Activated CD8-positive, alpha-beta memory T cell treated with anti-CD3 and anti-CD28 coated beads, Interleukin-2, amount 10 ng/mL, durations not matched to agents 7 days and 5 days (primary cell): Measurements from ENCODE around the gene FGD5. TPM values are rescaled to one million over a fixed set of nuclear protein-coding genes. Genes with fewer than 3 reads are reported as not detected.

Experiments used
- ATAC-seq: fragments of 150-1000 bp; cut with Tn5 transposase; one replicate; pipeline ENCODE4 v1.10.0; 2021; ENCODE audit warnings: moderate library complexity
- CTCF ChIA-PET: fragments of 350-600 bp; sonication (Branson Sonifier 250); formaldehyde crosslinking; loops from one replicate; lab custom pipeline; 2021; ENCODE audit warnings: antibody characterized with exemption; lab: Charles Lee
- DNase-seq: peaks from one replicate; pipeline ENCODE4 v3.0.0-alpha.2; 2020
- H3K27ac Mint-ChIP-seq: one replicate; pipeline ENCODE4 v1.8.0; 2021; ENCODE audit warnings: mild to moderate bottlenecking, mixed read lengths
- H3K27me3 Mint-ChIP-seq: one replicate; pipeline ENCODE4 v1.8.0; 2021; ENCODE audit warnings: mixed read lengths
- H3K36me3 Mint-ChIP-seq: one replicate; pipeline ENCODE4 v1.8.0; 2021; ENCODE audit warnings: mild to moderate bottlenecking, mixed read lengths
- H3K4me1 Mint-ChIP-seq: one replicate; pipeline ENCODE4 v1.8.0; 2021; ENCODE audit warnings: mixed read lengths
- H3K4me3 Mint-ChIP-seq: one replicate; pipeline ENCODE4 v1.8.0; 2021; ENCODE audit warnings: mild to moderate bottlenecking, moderate library complexity, mixed read lengths
- H3K9me3 Mint-ChIP-seq: one replicate; pipeline ENCODE4 v1.8.0; 2022; ENCODE audit warnings: low read depth, mixed read lengths
- total RNA-seq, 2 experiments: library from RNA; stranded (reverse); gene quantifications; one replicate each; pipeline ENCODE4 v1.2.3, GENCODE V29; 2021

FGD5 gene
- total RNA-seq, 2 experiments from 2014 or later = not detected

GRCh38 chr3:14877469-14877868, 58.7 kb downstream of the FGD5 start:
- peaks cover 3% of the 10 kb centered on the region for H3K27me3 Mint-ChIP-seq
- ATAC-seq (no peak), DNase-seq (no peak)
- H3K4me1 Mint-ChIP-seq = peaks cover 25% of the 10 kb centered on the region
- H3K27ac Mint-ChIP-seq = no peak overlapping the region
- CTCF ChIA-PET = no interaction called here
- no peaks in the 10 kb centered on the region for H3K9me3 Mint-ChIP-seq
- no peak overlapping the region for H3K4me3 Mint-ChIP-seq
- no peaks in the 10 kb centered on the region for H3K36me3 Mint-ChIP-seq

- ATAC-seq = peak; percentile 50
- peaks cover 39% of the 10 kb centered on the region for H3K4me1 Mint-ChIP-seq
- peaks cover 1% of the 10 kb centered on the region for H3K27me3 Mint-ChIP-seq
- CTCF ChIA-PET = no interaction called here
- H3K27ac Mint-ChIP-seq = no peak overlapping the region
- peak; percentile 47 for DNase-seq
- no peak overlapping the region for H3K4me3 Mint-ChIP-seq
- H3K9me3 Mint-ChIP-seq = no peaks in the 10 kb centered on the region
- H3K36me3 Mint-ChIP-seq = no peaks in the 10 kb centered on the region
Measured at GRCh38 chr3:14879211-14879874, 60.6 kb downstream of the FGD5 start.

- ATAC-seq (peak; percentile 20), DNase-seq (no peak)
- CTCF ChIA-PET = no interaction called here
- Mint-ChIP-seq H3K4me3 (no peak overlapping the region), H3K27ac (peak overlapping the region; percentile 2), H3K27me3 (peaks cover 10% of the 10 kb centered on the region), H3K9me3 (no peaks in the 10 kb centered on the region), H3K36me3 (no peaks in the 10 kb centered on the region), H3K4me1 (peaks cover 51% of the 10 kb centered on the region)
Measured at GRCh38 chr3:14880447-14881106, 61.8 kb downstream of the FGD5 start.

- H3K9me3 Mint-ChIP-seq = no peaks in the 10 kb centered on the region
- CTCF ChIA-PET = interaction anchor here (1.3 kb wide), 1 partner anchor 38 kb away, joined by 6 read pairs; no protein-coding TSS in a partner anchor
- no peak overlapping the region for H3K4me3 Mint-ChIP-seq
- no peaks in the 10 kb centered on the region for H3K36me3 Mint-ChIP-seq
- peaks cover 27% of the 10 kb centered on the region for H3K27me3 Mint-ChIP-seq
- H3K4me1 Mint-ChIP-seq = peaks cover 55% of the 10 kb centered on the region
- DNase-seq = no peak
- ATAC-seq = no peak
- no peak overlapping the region for H3K27ac Mint-ChIP-seq
Measured at GRCh38 chr3:14883226-14883625, 64.5 kb downstream of the FGD5 start.

- Mint-ChIP-seq H3K36me3 (no peaks in the 10 kb centered on the region), H3K4me3 (no peak overlapping the region), H3K27ac (no peak overlapping the region), H3K27me3 (peaks cover 32% of the 10 kb centered on the region), H3K4me1 (peaks cover 46% of the 10 kb centered on the region), H3K9me3 (no peaks in the 10 kb centered on the region)
- ATAC-seq = peak; percentile 27
- peak; percentile 65 for DNase-seq
- CTCF ChIA-PET = no interaction called here
Measured at GRCh38 chr3:14884665-14885064, 65.9 kb downstream of the FGD5 start.

GRCh38 chr3:14885307-14885706, 66.5 kb downstream of the FGD5 start:
- H3K36me3 Mint-ChIP-seq = no peaks in the 10 kb centered on the region
- ATAC-seq = no peak
- peak; percentile 61 for DNase-seq
- CTCF ChIA-PET = interaction anchor here (0.7 kb wide), 1 partner anchor 36 kb away, joined by 3 read pairs; no protein-coding TSS in a partner anchor
- H3K9me3 Mint-ChIP-seq = no peaks in the 10 kb centered on the region
- H3K4me3 Mint-ChIP-seq = peak overlapping the region; percentile 16
- H3K27ac Mint-ChIP-seq = no peak overlapping the region
- peaks cover 38% of the 10 kb centered on the region for H3K27me3 Mint-ChIP-seq
- H3K4me1 Mint-ChIP-seq = peaks cover 47% of the 10 kb centered on the region

- Mint-ChIP-seq H3K27ac (no peak overlapping the region), H3K36me3 (no peaks in the 10 kb centered on the region), H3K4me1 (peaks cover 45% of the 10 kb centered on the region), H3K9me3 (no peaks in the 10 kb centered on the region), H3K4me3 (no peak overlapping the region), H3K27me3 (peaks cover 41% of the 10 kb centered on the region)
- DNase-seq = no peak
- ATAC-seq = no peak
- CTCF ChIA-PET = no interaction called here
Measured at GRCh38 chr3:14886101-14886500, 67.3 kb downstream of the FGD5 start.

GRCh38 chr3:14889205-14889604, 70.4 kb downstream of the FGD5 start:
- Mint-ChIP-seq H3K4me3 (no peak overlapping the region), H3K36me3 (no peaks in the 10 kb centered on the region), H3K9me3 (no peaks in the 10 kb centered on the region), H3K27me3 (peaks cover 46% of the 10 kb centered on the region), H3K4me1 (peaks cover 28% of the 10 kb centered on the region), H3K27ac (no peak overlapping the region)
- CTCF ChIA-PET = no interaction called here
- DNase-seq (no peak), ATAC-seq (no peak)

GRCh38 chr3:14889943-14890342, 71.2 kb downstream of the FGD5 start:
- peaks cover 48% of the 10 kb centered on the region for H3K27me3 Mint-ChIP-seq
- H3K36me3 Mint-ChIP-seq = no peaks in the 10 kb centered on the region
- ATAC-seq (no peak), DNase-seq (no peak)
- no peak overlapping the region for H3K4me3 Mint-ChIP-seq
- peaks cover 22% of the 10 kb centered on the region for H3K4me1 Mint-ChIP-seq
- no peak overlapping the region for H3K27ac Mint-ChIP-seq
- CTCF ChIA-PET = no interaction called here
- H3K9me3 Mint-ChIP-seq = no peaks in the 10 kb centered on the region

GRCh38 chr3:14890476-14890875, 71.7 kb downstream of the FGD5 start:
- Mint-ChIP-seq H3K4me3 (no peak overlapping the region), H3K36me3 (no peaks in the 10 kb centered on the region), H3K27me3 (peaks cover 48% of the 10 kb centered on the region), H3K27ac (no peak overlapping the region), H3K4me1 (peaks cover 16% of the 10 kb centered on the region), H3K9me3 (no peaks in the 10 kb centered on the region)
- ATAC-seq (peak; percentile 61), DNase-seq (no peak)
- CTCF ChIA-PET = no interaction called here

- peaks cover 11% of the 10 kb centered on the region for H3K4me1 Mint-ChIP-seq
- no peak overlapping the region for H3K27ac Mint-ChIP-seq
- CTCF ChIA-PET = no interaction called here
- H3K36me3 Mint-ChIP-seq = no peaks in the 10 kb centered on the region
- H3K9me3 Mint-ChIP-seq = no peaks in the 10 kb centered on the region
- ATAC-seq = no peak
- H3K27me3 Mint-ChIP-seq = peaks cover 46% of the 10 kb centered on the region
- DNase-seq = no peak
- no peak overlapping the region for H3K4me3 Mint-ChIP-seq
Measured at GRCh38 chr3:14891135-14892132, 72.7 kb downstream of the FGD5 start.

- peaks cover 44% of the 10 kb centered on the region for H3K27me3 Mint-ChIP-seq
- H3K4me3 Mint-ChIP-seq = no peak overlapping the region
- no peaks in the 10 kb centered on the region for H3K36me3 Mint-ChIP-seq
- no peak overlapping the region for H3K27ac Mint-ChIP-seq
- no peaks in the 10 kb centered on the region for H3K9me3 Mint-ChIP-seq
- CTCF ChIA-PET = no interaction called here
- ATAC-seq (no peak), DNase-seq (no peak)
- H3K4me1 Mint-ChIP-seq = peaks cover 11% of the 10 kb centered on the region
Measured at GRCh38 chr3:14892226-14892625, 73.5 kb downstream of the FGD5 start.

GRCh38 chr3:14894085-14894484, 75.3 kb downstream of the FGD5 start:
- Mint-ChIP-seq H3K4me1 (peaks cover 13% of the 10 kb centered on the region), H3K27me3 (peaks cover 45% of the 10 kb centered on the region), H3K9me3 (no peaks in the 10 kb centered on the region), H3K4me3 (no peak overlapping the region), H3K27ac (no peak overlapping the region), H3K36me3 (no peaks in the 10 kb centered on the region)
- CTCF ChIA-PET = no interaction called here
- no peak for ATAC-seq
- no peak for DNase-seq
